Fibroblast of mammary gland (primary cell): ENCODE data around the gene PON3.
"Not testable (repeated sequence)": the region's sequence is repeated elsewhere in the genome, so short reads cannot be mapped to it uniquely, and the experiment has no call there.

Experiments used
- DNase-seq: peaks from one replicate; pipeline ENCODE4 v3.0.0-alpha.2; 2010; ENCODE audit warnings: low read depth
- H3K4me3 ChIP-seq: 2 replicates; pipeline ENCODE4 v1.5.1; 2011; ENCODE audit warnings: low read depth, mild to moderate bottlenecking, low read length, moderate library complexity; ENCODE audit not compliant: control insufficient read depth
- TF ChIP-seq, protein P1 (sequence below): conservative IDR thresholded peaks from 2 replicates; pipeline ENCODE4 v1.5.1; 2011; ENCODE audit warnings: low read depth, low read length, inconsistent platforms; ENCODE audit not compliant: control insufficient read depth, insufficient read depth

The PON3 gene

GRCh38 chr7:95398155-95398940 lies 2.2 kb upstream of the PON3 start:
- TF ChIP-seq, protein P1, sequence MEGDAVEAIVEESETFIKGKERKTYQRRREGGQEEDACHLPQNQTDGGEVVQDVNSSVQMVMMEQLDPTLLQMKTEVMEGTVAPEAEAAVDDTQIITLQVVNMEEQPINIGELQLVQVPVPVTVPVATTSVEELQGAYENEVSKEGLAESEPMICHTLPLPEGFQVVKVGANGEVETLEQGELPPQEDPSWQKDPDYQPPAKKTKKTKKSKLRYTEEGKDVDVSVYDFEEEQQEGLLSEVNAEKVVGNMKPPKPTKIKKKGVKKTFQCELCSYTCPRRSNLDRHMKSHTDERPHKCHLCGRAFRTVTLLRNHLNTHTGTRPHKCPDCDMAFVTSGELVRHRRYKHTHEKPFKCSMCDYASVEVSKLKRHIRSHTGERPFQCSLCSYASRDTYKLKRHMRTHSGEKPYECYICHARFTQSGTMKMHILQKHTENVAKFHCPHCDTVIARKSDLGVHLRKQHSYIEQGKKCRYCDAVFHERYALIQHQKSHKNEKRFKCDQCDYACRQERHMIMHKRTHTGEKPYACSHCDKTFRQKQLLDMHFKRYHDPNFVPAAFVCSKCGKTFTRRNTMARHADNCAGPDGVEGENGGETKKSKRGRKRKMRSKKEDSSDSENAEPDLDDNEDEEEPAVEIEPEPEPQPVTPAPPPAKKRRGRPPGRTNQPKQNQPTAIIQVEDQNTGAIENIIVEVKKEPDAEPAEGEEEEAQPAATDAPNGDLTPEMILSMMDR, result no peak
- no peak for DNase-seq
- H3K4me3 ChIP-seq, result no peak overlapping the region

DNA sequence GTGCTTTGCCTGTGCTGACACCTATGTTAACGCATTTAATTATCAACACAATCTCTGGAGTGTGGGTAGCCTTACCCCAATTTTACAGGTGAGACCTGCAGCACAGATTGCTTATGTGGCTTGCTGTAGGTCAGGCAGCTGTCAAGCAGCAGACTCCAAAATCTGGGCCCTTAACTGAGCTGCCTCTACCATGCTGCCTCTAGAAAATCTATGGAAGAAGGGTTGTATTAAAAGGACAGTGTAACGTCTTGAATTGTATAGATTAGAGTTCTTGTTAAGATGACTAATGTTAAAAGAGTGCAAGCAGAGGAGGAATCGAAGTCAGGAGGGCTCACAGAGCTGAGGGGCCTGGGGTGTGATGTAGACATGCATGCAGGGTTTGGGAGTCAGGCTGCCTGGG lies 1.2 kb upstream of the PON3 start:
- H3K4me3 ChIP-seq, result no peak overlapping the region
- TF ChIP-seq, protein P1, result no peak
- DNase-seq, result no peak

DNA sequence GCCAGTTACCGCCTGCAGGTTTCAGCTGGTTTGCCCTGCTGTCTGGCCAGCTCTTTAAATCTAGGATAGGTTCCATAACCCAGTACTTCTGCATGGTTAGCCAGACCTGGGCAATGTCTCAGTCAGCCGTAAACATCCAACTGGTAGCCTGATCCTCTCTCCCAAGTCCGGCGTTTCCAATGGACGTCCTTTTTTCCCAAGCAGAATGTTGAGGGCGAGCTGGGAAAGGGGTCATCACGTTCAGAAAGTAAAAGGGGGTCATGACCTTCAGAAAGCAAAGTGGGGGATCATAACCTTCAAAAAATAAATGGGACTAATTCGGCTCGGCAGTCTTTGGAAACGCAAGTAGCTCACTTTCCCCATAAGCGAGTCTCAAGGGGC lies 430 bp downstream of the PON3 start:
- TF ChIP-seq, protein P1, result no peak
- no peak overlapping the region for H3K4me3 ChIP-seq
- no peak for DNase-seq

DNA sequence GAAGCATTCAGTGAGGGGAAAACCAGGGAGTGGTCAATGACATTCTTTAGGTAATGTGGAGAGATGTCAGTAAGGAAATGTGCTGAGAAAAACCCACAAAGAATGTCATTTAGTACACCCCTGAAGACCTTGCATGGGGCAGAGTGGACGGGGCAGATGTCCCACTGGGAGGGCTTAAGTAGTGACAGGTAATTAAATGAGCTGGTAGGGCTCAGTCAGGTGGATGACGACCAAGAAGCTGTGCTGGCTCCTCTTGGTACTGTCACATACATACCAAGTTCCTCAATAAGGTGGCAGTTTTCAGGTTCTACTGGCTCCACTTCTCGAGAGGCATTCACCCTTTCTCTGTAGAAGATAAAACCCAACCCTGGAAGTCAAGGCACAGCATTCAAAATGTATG lies 1.8 kb downstream of the PON3 start:
- TF ChIP-seq, protein P1, result no peak
- DNase-seq, result no peak
- H3K4me3 ChIP-seq, result no peak overlapping the region

GRCh38 chr7:95391761-95392160 lies 4.4 kb downstream of the PON3 start:
- peak; percentile 29 for DNase-seq
- no peak overlapping the region for H3K4me3 ChIP-seq
- TF ChIP-seq, protein P1, result no peak

DNA sequence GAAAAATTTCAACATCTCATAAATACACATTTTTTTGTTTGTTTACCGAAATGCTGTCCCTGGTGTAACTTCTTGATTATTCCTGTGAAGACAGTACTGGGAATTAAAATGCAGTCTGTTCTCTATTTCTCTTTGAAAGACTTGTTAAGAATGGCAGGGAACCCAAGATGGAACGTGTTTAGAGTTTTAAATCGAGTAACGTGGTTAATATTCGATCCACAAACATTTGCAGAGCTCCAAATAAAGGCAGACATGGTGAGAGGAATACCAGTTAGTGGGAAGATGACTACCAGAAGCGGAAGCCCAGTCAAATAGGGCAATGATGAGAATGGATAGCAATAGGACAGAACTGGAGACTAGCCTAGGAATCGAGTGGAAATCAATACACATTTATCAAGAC lies 6.7 kb downstream of the PON3 start:
- DNase-seq, result no peak
- TF ChIP-seq, protein P1, result no peak
- no peak overlapping the region for H3K4me3 ChIP-seq

GRCh38 chr7:95379457-95379856 lies 16.7 kb downstream of the PON3 start:
- DNase-seq, H3K4me3 ChIP-seq: not testable (repeated sequence)
